Measurements from ENCODE around the gene PLCB4. TPM values are rescaled to one million over a fixed set of nuclear protein-coding genes. Genes with fewer than 3 reads are reported as not detected.
A peak's percentile ranks its signal among the peaks of the same experiment; 100 is the strongest.

PLCB4 gene
- total RNA-seq, 1 donor from 2014 or later, result 1.6 TPM

DNA sequence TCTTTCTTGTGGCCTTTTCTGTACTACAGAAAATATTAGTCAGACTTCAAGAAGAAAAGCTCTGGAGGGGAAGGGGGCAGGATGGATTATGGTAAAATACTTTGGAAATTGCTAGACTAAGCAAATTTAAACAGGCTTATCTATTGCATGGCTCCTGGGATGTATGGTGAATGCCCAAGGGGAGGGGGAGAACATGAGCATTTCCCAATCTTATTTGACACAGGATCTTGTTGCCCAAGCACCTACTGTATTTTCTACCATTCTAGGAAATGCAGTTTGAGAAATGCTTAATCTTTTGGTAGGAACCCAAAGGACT is 359.4 kb downstream of the PLCB4 start:
- DNase-seq (ENCODE audit: low read depth) (no peak), FAIRE-seq (no peak)
- Histone ChIP-seq H3K36me3 (ENCODE audit: control insufficient read depth, insufficient read depth, low read length) (no peaks in the 10 kb centered on the region), H3K4me3 (ENCODE audit: low read depth, low read length) (no peak overlapping the region), H3K27me3 (ENCODE audit: control insufficient read depth, insufficient read depth, low read length) (no peaks in the 10 kb centered on the region)
- TF ChIP-seq, protein P1, sequence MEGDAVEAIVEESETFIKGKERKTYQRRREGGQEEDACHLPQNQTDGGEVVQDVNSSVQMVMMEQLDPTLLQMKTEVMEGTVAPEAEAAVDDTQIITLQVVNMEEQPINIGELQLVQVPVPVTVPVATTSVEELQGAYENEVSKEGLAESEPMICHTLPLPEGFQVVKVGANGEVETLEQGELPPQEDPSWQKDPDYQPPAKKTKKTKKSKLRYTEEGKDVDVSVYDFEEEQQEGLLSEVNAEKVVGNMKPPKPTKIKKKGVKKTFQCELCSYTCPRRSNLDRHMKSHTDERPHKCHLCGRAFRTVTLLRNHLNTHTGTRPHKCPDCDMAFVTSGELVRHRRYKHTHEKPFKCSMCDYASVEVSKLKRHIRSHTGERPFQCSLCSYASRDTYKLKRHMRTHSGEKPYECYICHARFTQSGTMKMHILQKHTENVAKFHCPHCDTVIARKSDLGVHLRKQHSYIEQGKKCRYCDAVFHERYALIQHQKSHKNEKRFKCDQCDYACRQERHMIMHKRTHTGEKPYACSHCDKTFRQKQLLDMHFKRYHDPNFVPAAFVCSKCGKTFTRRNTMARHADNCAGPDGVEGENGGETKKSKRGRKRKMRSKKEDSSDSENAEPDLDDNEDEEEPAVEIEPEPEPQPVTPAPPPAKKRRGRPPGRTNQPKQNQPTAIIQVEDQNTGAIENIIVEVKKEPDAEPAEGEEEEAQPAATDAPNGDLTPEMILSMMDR (IDR thresholded peaks at IDR 0.05; ENCODE audit: insufficient read depth, low read length, severe bottlenecking), result no peak

- no peak for FAIRE-seq
- H3K27me3 ChIP-seq (ENCODE audit: control insufficient read depth, insufficient read depth, low read length), result no peaks in the 10 kb centered on the region
- DNase-seq (ENCODE audit: low read depth), result peak; percentile 23
- no peak overlapping the region for H3K4me3 ChIP-seq (ENCODE audit: low read depth, low read length)
- no peaks in the 10 kb centered on the region for H3K36me3 ChIP-seq (ENCODE audit: control insufficient read depth, insufficient read depth, low read length)
- TF ChIP-seq, protein P1 (IDR thresholded peaks at IDR 0.05; ENCODE audit: insufficient read depth, low read length, severe bottlenecking), result no peak
Observed at GRCh38 chr20:9439806-9440205, 370.9 kb downstream of the PLCB4 start.

GRCh38 chr20:9440892-9441291 is 372.0 kb downstream of the PLCB4 start:
- FAIRE-seq, result no peak

GRCh38 chr20:9441948-9442347 is 373.1 kb downstream of the PLCB4 start:
- TF ChIP-seq, protein P1 (IDR thresholded peaks at IDR 0.05; ENCODE audit: insufficient read depth, low read length, severe bottlenecking), result no peak
- no peak overlapping the region for H3K4me3 ChIP-seq (ENCODE audit: low read depth, low read length)
- no peak for FAIRE-seq

More at GRCh38 chr20:9440892-9441291, 372.0 kb downstream of the PLCB4 start:
- DNase-seq (ENCODE audit: low read depth), result no peak
- H3K4me3 ChIP-seq (ENCODE audit: low read depth, low read length), result no peak overlapping the region
- no peaks in the 10 kb centered on the region for H3K27me3 ChIP-seq (ENCODE audit: control insufficient read depth, insufficient read depth, low read length)
- TF ChIP-seq, protein P1 (IDR thresholded peaks at IDR 0.05; ENCODE audit: insufficient read depth, low read length, severe bottlenecking), result no peak
- H3K36me3 ChIP-seq (ENCODE audit: control insufficient read depth, insufficient read depth, low read length), result no peaks in the 10 kb centered on the region

GRCh38 chr20:9442858-9443257 is 374.0 kb downstream of the PLCB4 start:
- DNase-seq (ENCODE audit: low read depth) (no peak), FAIRE-seq (no peak)
- TF ChIP-seq, protein P1 (IDR thresholded peaks at IDR 0.05; ENCODE audit: insufficient read depth, low read length, severe bottlenecking), result no peak
- Histone ChIP-seq H3K4me3 (ENCODE audit: low read depth, low read length) (no peak overlapping the region), H3K27me3 (ENCODE audit: control insufficient read depth, insufficient read depth, low read length) (no peaks in the 10 kb centered on the region), H3K36me3 (ENCODE audit: control insufficient read depth, insufficient read depth, low read length) (no peaks in the 10 kb centered on the region)

More at GRCh38 chr20:9441948-9442347, 373.1 kb downstream of the PLCB4 start:
- no peaks in the 10 kb centered on the region for H3K36me3 ChIP-seq (ENCODE audit: control insufficient read depth, insufficient read depth, low read length)
- DNase-seq (ENCODE audit: low read depth), result no peak
- H3K27me3 ChIP-seq (ENCODE audit: control insufficient read depth, insufficient read depth, low read length), result no peaks in the 10 kb centered on the region

- no peak for FAIRE-seq
- no peaks in the 10 kb centered on the region for H3K27me3 ChIP-seq (ENCODE audit: control insufficient read depth, insufficient read depth, low read length)
- TF ChIP-seq, protein P1 (IDR thresholded peaks at IDR 0.05; ENCODE audit: insufficient read depth, low read length, severe bottlenecking), result no peak
- H3K4me3 ChIP-seq (ENCODE audit: low read depth, low read length), result no peak overlapping the region
- no peaks in the 10 kb centered on the region for H3K36me3 ChIP-seq (ENCODE audit: control insufficient read depth, insufficient read depth, low read length)
- DNase-seq (ENCODE audit: low read depth), result no peak
Observed at GRCh38 chr20:9444921-9445320, 376.0 kb downstream of the PLCB4 start.
